ENCODE results near the gene HOXA10. TPM values are rescaled to one million over a fixed set of nuclear protein-coding genes. Genes with fewer than 3 reads are reported as not detected.

HOXA10 gene
- polyA plus RNA-seq, 4 donors = 144 to 166 (median 157) TPM

- no peak for DNase-seq (ENCODE audit: low read depth in 4 of 4, low spot score in 3 of 4)
Measured at GRCh38 chr7:27158436-27159265, 15.5 kb downstream of the HOXA10 start.

GRCh38 chr7:27157702-27158431 lies 16.3 kb downstream of the HOXA10 start:
- DNase-seq (ENCODE audit: low read depth in 4 of 4, low spot score in 3 of 4) = no peak

GRCh38 chr7:27156916-27157701 lies 17.0 kb downstream of the HOXA10 start:
- no peak for DNase-seq (ENCODE audit: low read depth in 4 of 4, low spot score in 3 of 4)

GRCh38 chr7:27156508-27156898 lies 17.6 kb downstream of the HOXA10 start, which contains the start of gene HOXA7:
TSS of gene HOXA7 (minus strand) at chr7:27156675. CDS start at chr7:27156545, 130 bp downstream.
- DNase-seq (ENCODE audit: low read depth in 4 of 4, low spot score in 3 of 4) = peak; percentile 85 to 91 (median 90)

GRCh38 chr7:27155816-27156507 lies 18.2 kb downstream of the HOXA10 start:
- DNase-seq (ENCODE audit: low read depth in 4 of 4, low spot score in 3 of 4) = no peak

GRCh38 chr7:27154901-27155815 lies 19.0 kb downstream of the HOXA10 start:
- no peak for DNase-seq (ENCODE audit: low read depth in 4 of 4, low spot score in 3 of 4)

- no peak for DNase-seq (ENCODE audit: low read depth in 4 of 4, low spot score in 3 of 4)
Measured at GRCh38 chr7:27154369-27154768, 19.8 kb downstream of the HOXA10 start.

GRCh38 chr7:27153526-27153925 lies 20.6 kb downstream of the HOXA10 start:
- no peak for DNase-seq (ENCODE audit: low read depth in 4 of 4, low spot score in 3 of 4)

GRCh38 chr7:27152816-27153442 lies 21.2 kb downstream of the HOXA10 start:
- no peak for DNase-seq (ENCODE audit: low read depth in 4 of 4, low spot score in 3 of 4)

- peak in 3 of 4 donors; percentile 83 to 91 (median 88) for DNase-seq (ENCODE audit: low read depth in 4 of 4, low spot score in 3 of 4)
Measured at GRCh38 chr7:27151931-27152815, 21.9 kb downstream of the HOXA10 start, which contains the start of gene HOXA3. TSS of gene HOXA3 (minus strand) at chr7:27152583. CDS start at chr7:27110640, 41,943 bp downstream.

GRCh38 chr7:27151341-27151930 lies 22.7 kb downstream of the HOXA10 start:
- DNase-seq (ENCODE audit: low read depth in 4 of 4, low spot score in 3 of 4) = no peak

- DNase-seq (ENCODE audit: low read depth in 4 of 4, low spot score in 3 of 4) = no peak
Measured at GRCh38 chr7:27150568-27151340, 23.4 kb downstream of the HOXA10 start.

- no peak for DNase-seq (ENCODE audit: low read depth in 4 of 4, low spot score in 3 of 4)
Measured at GRCh38 chr7:27149842-27150567, 24.1 kb downstream of the HOXA10 start.

- DNase-seq (ENCODE audit: low read depth in 4 of 4, low spot score in 3 of 4) = no peak
Measured at GRCh38 chr7:27148756-27149641, 25.1 kb downstream of the HOXA10 start.

All from right renal pelvis (tissue), 4 donors.